HL-60 (cell line): ENCODE data around the gene CFAP46.
"Not testable (repeated sequence)": the region's sequence is repeated elsewhere in the genome, so short reads cannot be mapped to it uniquely, and the experiment has no call there.

Experiments
- DNase-seq, 2 experiments: peaks; one replicate each; pipeline ENCODE4 v3.0.0-alpha.2; 2010 to 2020; ENCODE audit warnings: low read depth in 1 of 2, low spot score in 1 of 2
- H3K27ac ChIP-seq: fragments of 250-450 bp; sonication (Bioruptor Pico); replicated peaks from 2 replicates; pipeline ENCODE4 v1.5.1; 2020; ENCODE audit warnings: mild to moderate bottlenecking, moderate library complexity
- H3K27me3 ChIP-seq: fragments of 250-450 bp; sonication (Bioruptor Pico); 2 replicates; pipeline ENCODE4 v1.5.1; 2021; ENCODE audit warnings: mild to moderate bottlenecking, moderate library complexity; ENCODE audit not compliant: insufficient read depth, poor library complexity, severe bottlenecking
- H3K4me3 ChIP-seq: replicated peaks from 2 replicates; pipeline ENCODE4 v1.5.1; 2011; ENCODE audit warnings: mild to moderate bottlenecking, control low read depth, low read length; ENCODE audit not compliant: insufficient read depth
- CTCF ChIP-seq: IDR thresholded peaks from one replicate; pipeline ENCODE4 v1.5.1; 2011; ENCODE audit warnings: low read length, control low read depth, inconsistent platforms; ENCODE audit not compliant: insufficient read depth
- GABPA ChIP-seq: IDR thresholded peaks from 2 replicates; pipeline ENCODE4 v1.6.1; 2012; ENCODE audit warnings: low read depth
- POLR2AphosphoS5 ChIP-seq: IDR thresholded peaks from 2 replicates; pipeline ENCODE4 v1.6.1; 2012; ENCODE audit warnings: low read depth
- SPI1 ChIP-seq: IDR thresholded peaks from 2 replicates; pipeline ENCODE4 v1.6.1; 2012; ENCODE audit warnings: low read depth, mild to moderate bottlenecking, borderline replicate concordance
- TF ChIP-seq, protein P1 (sequence below): IDR thresholded peaks from 2 replicates; pipeline ENCODE4 v1.6.1; 2012; ENCODE audit warnings: low read depth; ENCODE audit not compliant: insufficient replicate concordance

CFAP46 gene

DNA sequence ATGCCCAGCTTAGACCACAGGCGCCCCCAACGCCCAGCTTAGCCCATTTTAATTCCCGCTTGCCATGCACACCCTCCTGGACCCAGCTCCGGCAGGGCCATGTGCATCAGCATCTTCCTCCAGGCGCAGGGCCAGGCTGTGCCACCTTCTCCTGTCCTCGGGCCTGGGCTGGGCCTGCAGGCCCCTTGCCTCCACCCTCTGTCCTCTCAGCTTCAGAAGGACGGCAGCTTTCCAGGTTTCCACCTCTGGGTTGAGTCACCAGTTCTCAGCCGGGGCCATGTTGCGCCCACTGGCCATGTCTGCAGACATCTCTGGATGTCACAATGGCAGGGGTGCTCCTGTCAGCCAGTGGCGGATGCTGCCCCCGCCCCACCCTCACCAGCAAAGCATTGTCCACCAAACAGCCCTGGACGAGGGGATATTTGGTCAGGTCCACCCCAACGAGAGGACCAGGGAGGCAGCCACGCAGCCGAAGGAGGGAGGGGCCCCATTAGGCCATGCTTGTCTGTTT lies 97.3 kb downstream of the CFAP46 start:
- Histone ChIP-seq H3K4me3 (no peak overlapping the region), H3K27ac (no peak overlapping the region), H3K27me3 (peaks cover 4% of the 10 kb centered on the region)
- TF ChIP-seq POLR2AphosphoS5 (no peak), SPI1 (no peak), CTCF (no peak), GABPA (no peak)
- TF ChIP-seq, protein P1, sequence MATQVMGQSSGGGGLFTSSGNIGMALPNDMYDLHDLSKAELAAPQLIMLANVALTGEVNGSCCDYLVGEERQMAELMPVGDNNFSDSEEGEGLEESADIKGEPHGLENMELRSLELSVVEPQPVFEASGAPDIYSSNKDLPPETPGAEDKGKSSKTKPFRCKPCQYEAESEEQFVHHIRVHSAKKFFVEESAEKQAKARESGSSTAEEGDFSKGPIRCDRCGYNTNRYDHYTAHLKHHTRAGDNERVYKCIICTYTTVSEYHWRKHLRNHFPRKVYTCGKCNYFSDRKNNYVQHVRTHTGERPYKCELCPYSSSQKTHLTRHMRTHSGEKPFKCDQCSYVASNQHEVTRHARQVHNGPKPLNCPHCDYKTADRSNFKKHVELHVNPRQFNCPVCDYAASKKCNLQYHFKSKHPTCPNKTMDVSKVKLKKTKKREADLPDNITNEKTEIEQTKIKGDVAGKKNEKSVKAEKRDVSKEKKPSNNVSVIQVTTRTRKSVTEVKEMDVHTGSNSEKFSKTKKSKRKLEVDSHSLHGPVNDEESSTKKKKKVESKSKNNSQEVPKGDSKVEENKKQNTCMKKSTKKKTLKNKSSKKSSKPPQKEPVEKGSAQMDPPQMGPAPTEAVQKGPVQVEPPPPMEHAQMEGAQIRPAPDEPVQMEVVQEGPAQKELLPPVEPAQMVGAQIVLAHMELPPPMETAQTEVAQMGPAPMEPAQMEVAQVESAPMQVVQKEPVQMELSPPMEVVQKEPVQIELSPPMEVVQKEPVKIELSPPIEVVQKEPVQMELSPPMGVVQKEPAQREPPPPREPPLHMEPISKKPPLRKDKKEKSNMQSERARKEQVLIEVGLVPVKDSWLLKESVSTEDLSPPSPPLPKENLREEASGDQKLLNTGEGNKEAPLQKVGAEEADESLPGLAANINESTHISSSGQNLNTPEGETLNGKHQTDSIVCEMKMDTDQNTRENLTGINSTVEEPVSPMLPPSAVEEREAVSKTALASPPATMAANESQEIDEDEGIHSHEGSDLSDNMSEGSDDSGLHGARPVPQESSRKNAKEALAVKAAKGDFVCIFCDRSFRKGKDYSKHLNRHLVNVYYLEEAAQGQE: no peak
- DNase-seq: no peak

- DNase-seq: no peak
- H3K27ac ChIP-seq: no peak overlapping the region
- H3K27me3 ChIP-seq: peaks cover 4% of the 10 kb centered on the region
- H3K4me3 ChIP-seq: no peak overlapping the region
- no peak for TF ChIP-seq POLR2AphosphoS5
- TF ChIP-seq SPI1: no peak
- TF ChIP-seq CTCF: no peak
- TF ChIP-seq, protein P1: no peak
- no peak for TF ChIP-seq GABPA
These were observed 98.1 kb downstream of the CFAP46 start for GRCh38 chr10:132844069-132844809.

DNA sequence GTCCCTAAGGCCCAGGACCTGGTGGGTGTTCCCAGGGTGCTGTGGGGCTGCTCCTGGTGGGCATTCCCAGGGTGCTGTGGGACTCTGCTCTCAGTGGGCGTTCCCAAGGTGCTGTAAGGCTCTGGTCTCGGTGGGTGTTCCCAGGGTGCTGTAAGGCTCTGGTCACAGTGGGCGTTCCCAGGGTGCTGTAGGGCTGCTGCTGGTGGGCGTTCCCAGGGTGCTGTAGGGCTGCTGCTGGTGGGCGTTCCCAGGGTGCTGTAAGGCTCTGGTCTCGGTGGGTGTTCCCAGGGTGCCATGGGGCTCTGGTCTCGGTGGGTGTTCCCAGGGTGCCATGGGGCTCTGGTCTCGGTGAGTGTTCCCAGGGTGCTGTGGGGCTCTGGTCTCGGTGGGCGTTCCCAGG lies 99.1 kb downstream of the CFAP46 start:
- not testable (repeated sequence) for DNase-seq, H3K27me3 ChIP-seq, H3K27ac ChIP-seq, H3K4me3 ChIP-seq

- Histone ChIP-seq H3K4me3 (no peak overlapping the region), H3K27me3 (no peaks in the 10 kb centered on the region), H3K27ac (no peak overlapping the region)
- no peak for DNase-seq
- TF ChIP-seq GABPA: no peak
- TF ChIP-seq, protein P1: no peak
- no peak for TF ChIP-seq SPI1
- no peak for TF ChIP-seq CTCF
- TF ChIP-seq POLR2AphosphoS5: no peak
These were observed 100.0 kb downstream of the CFAP46 start for GRCh38 chr10:132842397-132842796.
